Gastroesophageal sphincter (tissue), 3 donors: ENCODE data around the gene RAD51D.

Experiments
- POLR2A ChIP-seq, 2 donors: fragments of 450-650 bp; IDR thresholded peaks; one replicate each; pipeline ENCODE4 v1.6.1; 2017; ENCODE audit warnings: antibody characterized with exemption in 2 of 2, mild to moderate bottlenecking in 2 of 2, moderate library complexity in 1 of 2
- POLR2AphosphoS5 ChIP-seq: sonication (generic); formaldehyde crosslinking; IDR thresholded peaks from one replicate; pipeline ENCODE4 v1.6.1; 2017; ENCODE audit warnings: antibody characterized with exemption
- TF ChIP-seq, protein P1 (sequence below), 4 experiments: fragments of 200-600 bp in 2 of 4; fragments of 450-650 bp in 2 of 4; sonication (generic) in 1 of 4; IDR thresholded peaks; one replicate each; pipeline ENCODE4 v1.5.1; 2017 to 2019; ENCODE audit warnings: antibody characterized with exemption in 4 of 4, mild to moderate bottlenecking in 2 of 4, moderate library complexity in 2 of 4

- TF ChIP-seq POLR2A (IDR thresholded peaks at IDR 0.05) (no peak), POLR2AphosphoS5 (no peak)
- TF ChIP-seq, protein P1, sequence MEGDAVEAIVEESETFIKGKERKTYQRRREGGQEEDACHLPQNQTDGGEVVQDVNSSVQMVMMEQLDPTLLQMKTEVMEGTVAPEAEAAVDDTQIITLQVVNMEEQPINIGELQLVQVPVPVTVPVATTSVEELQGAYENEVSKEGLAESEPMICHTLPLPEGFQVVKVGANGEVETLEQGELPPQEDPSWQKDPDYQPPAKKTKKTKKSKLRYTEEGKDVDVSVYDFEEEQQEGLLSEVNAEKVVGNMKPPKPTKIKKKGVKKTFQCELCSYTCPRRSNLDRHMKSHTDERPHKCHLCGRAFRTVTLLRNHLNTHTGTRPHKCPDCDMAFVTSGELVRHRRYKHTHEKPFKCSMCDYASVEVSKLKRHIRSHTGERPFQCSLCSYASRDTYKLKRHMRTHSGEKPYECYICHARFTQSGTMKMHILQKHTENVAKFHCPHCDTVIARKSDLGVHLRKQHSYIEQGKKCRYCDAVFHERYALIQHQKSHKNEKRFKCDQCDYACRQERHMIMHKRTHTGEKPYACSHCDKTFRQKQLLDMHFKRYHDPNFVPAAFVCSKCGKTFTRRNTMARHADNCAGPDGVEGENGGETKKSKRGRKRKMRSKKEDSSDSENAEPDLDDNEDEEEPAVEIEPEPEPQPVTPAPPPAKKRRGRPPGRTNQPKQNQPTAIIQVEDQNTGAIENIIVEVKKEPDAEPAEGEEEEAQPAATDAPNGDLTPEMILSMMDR (IDR thresholded peaks at IDR 0.05) = no peak
Observed at GRCh38 chr17:35103271-35103670, 16.4 kb downstream of the RAD51D start.
